Measurements from ENCODE around the gene IFIT3.
A peak's percentile ranks its signal among the peaks of the same experiment; 100 is the strongest.

DNA sequence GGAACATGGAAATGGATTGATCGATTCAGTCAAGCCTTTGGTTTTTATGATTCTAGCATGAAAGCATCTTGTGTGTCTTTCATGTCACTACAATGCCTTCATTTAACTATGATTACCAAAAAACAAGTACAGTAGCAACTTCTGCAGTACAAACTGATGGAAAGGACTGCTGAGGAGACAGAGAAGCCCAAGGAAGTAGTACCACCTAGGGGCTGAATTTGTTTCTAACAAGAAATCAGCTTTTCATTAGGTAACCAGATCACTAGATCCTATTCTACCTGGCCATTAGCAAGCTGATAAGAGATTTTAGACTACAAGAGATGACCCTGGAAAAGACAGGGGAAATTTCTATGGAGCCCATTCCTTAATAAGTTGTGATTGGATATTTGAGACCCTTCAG is 61.5 kb downstream of the IFIT3 start:
- TF ChIP-seq, protein P1, sequence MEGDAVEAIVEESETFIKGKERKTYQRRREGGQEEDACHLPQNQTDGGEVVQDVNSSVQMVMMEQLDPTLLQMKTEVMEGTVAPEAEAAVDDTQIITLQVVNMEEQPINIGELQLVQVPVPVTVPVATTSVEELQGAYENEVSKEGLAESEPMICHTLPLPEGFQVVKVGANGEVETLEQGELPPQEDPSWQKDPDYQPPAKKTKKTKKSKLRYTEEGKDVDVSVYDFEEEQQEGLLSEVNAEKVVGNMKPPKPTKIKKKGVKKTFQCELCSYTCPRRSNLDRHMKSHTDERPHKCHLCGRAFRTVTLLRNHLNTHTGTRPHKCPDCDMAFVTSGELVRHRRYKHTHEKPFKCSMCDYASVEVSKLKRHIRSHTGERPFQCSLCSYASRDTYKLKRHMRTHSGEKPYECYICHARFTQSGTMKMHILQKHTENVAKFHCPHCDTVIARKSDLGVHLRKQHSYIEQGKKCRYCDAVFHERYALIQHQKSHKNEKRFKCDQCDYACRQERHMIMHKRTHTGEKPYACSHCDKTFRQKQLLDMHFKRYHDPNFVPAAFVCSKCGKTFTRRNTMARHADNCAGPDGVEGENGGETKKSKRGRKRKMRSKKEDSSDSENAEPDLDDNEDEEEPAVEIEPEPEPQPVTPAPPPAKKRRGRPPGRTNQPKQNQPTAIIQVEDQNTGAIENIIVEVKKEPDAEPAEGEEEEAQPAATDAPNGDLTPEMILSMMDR (IDR thresholded peaks at IDR 0.05), result peak; percentile 22
- TF ChIP-seq ZFX (IDR thresholded peaks at IDR 0.05; ENCODE audit: borderline replicate concordance), result no peak

Measured in 22Rv1 (cell line).